ENCODE results near the gene EPB41L4B.

Gene EPB41L4B

DNA sequence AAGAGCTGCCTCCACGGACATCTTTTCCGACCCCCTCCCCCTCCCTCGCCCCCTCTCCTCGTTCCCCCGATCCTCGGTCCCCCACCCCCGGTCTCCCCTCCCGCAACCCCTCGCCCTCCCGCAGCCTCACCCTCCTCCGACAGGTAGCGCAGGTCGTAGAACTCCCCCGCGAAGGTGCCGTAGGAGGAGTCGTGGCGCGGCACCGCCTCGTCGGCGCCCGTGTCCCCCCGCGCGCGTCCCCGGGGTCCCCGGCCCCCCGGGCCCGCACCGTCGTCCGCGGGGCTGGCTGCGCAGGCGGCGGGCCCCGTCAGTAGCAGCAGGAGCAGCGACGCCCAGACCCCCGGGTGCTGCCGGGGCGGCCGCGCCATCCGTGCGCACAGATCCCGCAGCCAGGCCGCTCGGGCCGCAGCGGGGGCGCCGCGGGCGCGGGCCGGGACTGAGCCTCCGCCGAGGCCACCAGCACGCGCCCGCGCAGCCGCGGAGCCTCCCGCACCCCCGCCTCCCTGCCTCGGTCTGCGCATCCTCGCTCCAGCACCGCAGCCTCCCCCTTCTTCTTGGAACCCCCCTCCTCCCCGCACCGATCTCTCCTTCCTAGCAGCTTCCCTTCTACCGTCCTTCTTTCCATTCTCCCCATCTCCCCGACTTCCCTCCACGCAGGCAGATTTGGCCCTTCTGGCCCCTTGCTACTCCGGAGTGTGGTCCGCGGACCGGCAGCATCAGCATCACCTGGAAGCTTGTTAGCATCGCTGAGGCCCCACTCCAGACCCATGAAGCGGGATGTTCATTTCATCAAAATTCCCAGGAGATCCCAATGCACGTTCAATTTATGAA, 153.9 kb downstream of the EPB41L4B start, which contains the start of gene FRRS1L:
Gene FRRS1L (minus strand): TSS at position 479 of the 831 bp plus-strand sequence. CDS start 111 bp downstream, at position 368.
- no peak for DNase-seq (ENCODE audit: low read depth)
- TF ChIP-seq, protein P1, sequence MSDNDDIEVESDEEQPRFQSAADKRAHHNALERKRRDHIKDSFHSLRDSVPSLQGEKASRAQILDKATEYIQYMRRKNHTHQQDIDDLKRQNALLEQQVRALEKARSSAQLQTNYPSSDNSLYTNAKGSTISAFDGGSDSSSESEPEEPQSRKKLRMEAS (IDR thresholded peaks at IDR 0.05; ENCODE audit: low read depth, low read length), result no peak
- TF ChIP-seq MYC (IDR thresholded peaks at IDR 0.05; ENCODE audit: low read depth, low read length) (no peak), POLR2A (IDR thresholded peaks at IDR 0.05; ENCODE audit: extremely low read depth, insufficient read length) (no peak)
- TF ChIP-seq, protein P2, sequence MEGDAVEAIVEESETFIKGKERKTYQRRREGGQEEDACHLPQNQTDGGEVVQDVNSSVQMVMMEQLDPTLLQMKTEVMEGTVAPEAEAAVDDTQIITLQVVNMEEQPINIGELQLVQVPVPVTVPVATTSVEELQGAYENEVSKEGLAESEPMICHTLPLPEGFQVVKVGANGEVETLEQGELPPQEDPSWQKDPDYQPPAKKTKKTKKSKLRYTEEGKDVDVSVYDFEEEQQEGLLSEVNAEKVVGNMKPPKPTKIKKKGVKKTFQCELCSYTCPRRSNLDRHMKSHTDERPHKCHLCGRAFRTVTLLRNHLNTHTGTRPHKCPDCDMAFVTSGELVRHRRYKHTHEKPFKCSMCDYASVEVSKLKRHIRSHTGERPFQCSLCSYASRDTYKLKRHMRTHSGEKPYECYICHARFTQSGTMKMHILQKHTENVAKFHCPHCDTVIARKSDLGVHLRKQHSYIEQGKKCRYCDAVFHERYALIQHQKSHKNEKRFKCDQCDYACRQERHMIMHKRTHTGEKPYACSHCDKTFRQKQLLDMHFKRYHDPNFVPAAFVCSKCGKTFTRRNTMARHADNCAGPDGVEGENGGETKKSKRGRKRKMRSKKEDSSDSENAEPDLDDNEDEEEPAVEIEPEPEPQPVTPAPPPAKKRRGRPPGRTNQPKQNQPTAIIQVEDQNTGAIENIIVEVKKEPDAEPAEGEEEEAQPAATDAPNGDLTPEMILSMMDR (IDR thresholded peaks at IDR 0.05; ENCODE audit: low read depth, low read length), result no peak
- H3K4me3 ChIP-seq (ENCODE audit: low read depth, low read length), result no peak within 1 kb of the TSS

DNA sequence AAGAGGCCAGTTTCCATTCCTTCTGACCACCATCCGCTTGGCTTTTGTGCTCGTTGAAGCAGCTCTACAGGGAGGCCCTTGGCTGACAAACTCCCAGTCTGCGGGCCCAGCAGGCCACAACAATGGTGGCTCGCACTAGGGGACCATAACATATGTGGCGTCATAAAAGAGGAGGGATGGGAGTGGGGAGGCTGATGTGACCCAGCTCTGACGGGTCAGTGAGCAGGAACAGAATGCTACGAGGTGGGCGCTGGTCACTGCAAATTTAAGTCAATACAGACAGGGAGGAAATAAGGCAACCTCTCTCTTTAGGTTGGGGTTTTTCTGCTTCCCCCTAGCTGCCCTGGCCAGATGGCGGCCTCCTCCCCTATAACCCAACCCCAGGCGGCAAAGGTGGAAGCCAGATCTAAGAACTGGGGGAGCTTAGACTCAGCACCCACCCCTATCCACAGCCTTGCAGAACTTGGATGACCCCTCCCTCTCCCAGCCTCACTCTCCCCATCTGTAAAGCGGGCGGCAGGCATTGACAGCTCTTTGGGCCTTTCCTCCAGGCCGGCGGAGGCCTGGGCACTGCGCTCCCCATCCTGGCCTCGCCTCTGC, 154.6 kb downstream of the EPB41L4B start:
- no peak for DNase-seq (ENCODE audit: low read depth)
- TF ChIP-seq POLR2A (IDR thresholded peaks at IDR 0.05; ENCODE audit: extremely low read depth, insufficient read length), result no peak
- TF ChIP-seq, protein P2 (IDR thresholded peaks at IDR 0.05; ENCODE audit: low read depth, low read length), result no peak
- no peak for TF ChIP-seq MYC (IDR thresholded peaks at IDR 0.05; ENCODE audit: low read depth, low read length)
- TF ChIP-seq, protein P1 (IDR thresholded peaks at IDR 0.05; ENCODE audit: low read depth, low read length), result no peak
- H3K4me3 ChIP-seq (ENCODE audit: low read depth, low read length), result no peak overlapping the region

DNA sequence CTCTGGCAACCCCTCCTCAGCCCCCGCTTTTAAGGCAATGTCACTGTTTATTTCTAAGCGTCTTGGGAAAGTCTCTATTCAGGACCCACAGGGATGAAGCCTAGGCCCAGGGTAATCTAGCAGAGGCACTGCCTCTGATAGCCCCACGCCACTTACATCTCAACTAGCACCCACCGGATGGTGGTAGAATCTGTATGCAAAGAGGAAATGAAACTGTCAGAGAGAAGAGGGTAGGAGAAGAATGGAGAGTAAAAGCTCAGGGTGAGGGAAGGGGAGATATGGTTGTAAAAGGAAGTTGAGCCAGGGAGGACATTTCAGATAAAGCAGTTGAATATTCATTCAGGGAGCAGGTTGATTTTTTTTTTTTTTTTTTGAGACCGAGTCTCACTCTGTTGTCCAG, 156.8 kb downstream of the EPB41L4B start:
- no peak for TF ChIP-seq POLR2A (IDR thresholded peaks at IDR 0.05; ENCODE audit: extremely low read depth, insufficient read length)
- TF ChIP-seq MYC (IDR thresholded peaks at IDR 0.05; ENCODE audit: low read depth, low read length), result no peak
- TF ChIP-seq, protein P1 (IDR thresholded peaks at IDR 0.05; ENCODE audit: low read depth, low read length), result no peak
- TF ChIP-seq, protein P2 (IDR thresholded peaks at IDR 0.05; ENCODE audit: low read depth, low read length), result no peak
- H3K4me3 ChIP-seq (ENCODE audit: low read depth, low read length), result no peak overlapping the region
- DNase-seq (ENCODE audit: low read depth), result peak; percentile 48

DNA sequence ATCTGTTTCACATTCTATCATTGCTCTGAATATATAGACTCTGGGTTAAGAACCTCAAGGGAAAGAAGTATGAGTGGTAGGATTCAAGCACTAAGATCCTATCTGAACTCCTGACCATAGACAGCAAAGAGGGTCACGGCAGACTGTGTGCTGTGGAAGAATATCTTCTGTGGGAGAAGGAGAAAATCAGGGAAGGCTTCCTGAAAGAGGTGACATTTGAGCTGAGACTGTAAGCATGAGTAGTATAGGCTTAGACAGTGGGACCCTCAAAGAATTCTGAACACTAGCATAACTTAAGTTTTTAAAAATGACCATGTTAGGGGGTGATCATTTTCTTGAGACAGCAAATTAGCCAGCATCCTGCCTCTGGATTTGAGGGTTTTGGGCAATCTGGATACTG, 157.7 kb downstream of the EPB41L4B start:
- no peak overlapping the region for H3K4me3 ChIP-seq (ENCODE audit: low read depth, low read length)
- no peak for TF ChIP-seq POLR2A (IDR thresholded peaks at IDR 0.05; ENCODE audit: extremely low read depth, insufficient read length)
- TF ChIP-seq, protein P2 (IDR thresholded peaks at IDR 0.05; ENCODE audit: low read depth, low read length), result no peak
- TF ChIP-seq, protein P1 (IDR thresholded peaks at IDR 0.05; ENCODE audit: low read depth, low read length), result no peak
- TF ChIP-seq MYC (IDR thresholded peaks at IDR 0.05; ENCODE audit: low read depth, low read length), result no peak
- DNase-seq (ENCODE audit: low read depth), result no peak

DNA sequence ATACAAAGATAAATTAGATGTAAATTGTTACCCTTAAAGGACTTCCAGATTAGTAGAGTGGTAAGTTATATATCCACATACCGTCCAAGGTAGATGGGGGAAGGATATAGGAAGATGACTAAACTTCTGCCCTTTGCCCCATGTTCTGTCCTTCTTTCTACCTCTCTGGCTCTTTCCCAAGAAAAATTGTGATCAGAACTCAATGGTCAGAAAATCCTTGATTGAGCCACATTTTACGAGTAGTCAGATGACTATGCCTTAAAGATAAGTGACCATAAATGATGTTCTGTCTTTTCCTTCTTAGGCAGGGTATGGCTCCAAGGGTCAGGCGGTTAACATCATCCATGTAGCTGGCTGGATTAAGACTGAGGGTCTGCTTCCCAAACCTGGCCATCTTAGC, 158.2 kb downstream of the EPB41L4B start:
- H3K4me3 ChIP-seq (ENCODE audit: low read depth, low read length), result no peak overlapping the region
- no peak for DNase-seq (ENCODE audit: low read depth)
- no peak for TF ChIP-seq POLR2A (IDR thresholded peaks at IDR 0.05; ENCODE audit: extremely low read depth, insufficient read length)
- no peak for TF ChIP-seq MYC (IDR thresholded peaks at IDR 0.05; ENCODE audit: low read depth, low read length)
- TF ChIP-seq, protein P1 (IDR thresholded peaks at IDR 0.05; ENCODE audit: low read depth, low read length), result no peak
- TF ChIP-seq, protein P2 (IDR thresholded peaks at IDR 0.05; ENCODE audit: low read depth, low read length), result no peak

Data from NB4 (cell line).